Parathyroid adenoma (tissue), 2 donors: Measurements from ENCODE around the gene HYLS1.

Experiments used
- H2AFZ ChIP-seq: fragments of 300-600 bp; sonication (generic); one replicate; pipeline ENCODE4 v1.7.0; 2017; ENCODE audit warnings: antibody characterized with exemption, mild to moderate bottlenecking
- H3K27ac ChIP-seq: fragments of 300-600 bp; sonication (generic); one replicate; pipeline ENCODE4 v1.7.0; 2017
- H3K27me3 ChIP-seq: fragments of 300-600 bp; sonication (generic); one replicate; pipeline ENCODE4 v1.7.0; 2017; ENCODE audit warnings: low read length; ENCODE audit not compliant: control insufficient read depth, insufficient read depth
- H3K36me3 ChIP-seq: fragments of 300-600 bp; sonication (generic); one replicate; pipeline ENCODE4 v1.7.0; 2017; ENCODE audit warnings: low read length; ENCODE audit not compliant: control insufficient read depth, insufficient read depth
- H3K4me1 ChIP-seq: fragments of 300-600 bp; sonication (generic); one replicate; pipeline ENCODE4 v1.7.0; 2017; ENCODE audit warnings: control low read depth
- H3K4me2 ChIP-seq: fragments of 300-600 bp; sonication (generic); one replicate; pipeline ENCODE4 v1.7.0; 2017; ENCODE audit warnings: low read length
- H3K4me3 ChIP-seq: fragments of 300-600 bp; sonication (generic); one replicate; pipeline ENCODE4 v1.7.0; 2017; ENCODE audit warnings: low read depth, low read length
- H3K79me2 ChIP-seq: fragments of 300-600 bp; sonication (generic); one replicate; pipeline ENCODE4 v1.7.0; 2017; ENCODE audit warnings: control low read depth
- H3K9ac ChIP-seq: fragments of 300-600 bp; sonication (generic); one replicate; pipeline ENCODE4 v1.7.0; 2017; ENCODE audit warnings: mild to moderate bottlenecking
- H3K9me3 ChIP-seq: fragments of 300-600 bp; sonication (generic); one replicate; pipeline ENCODE4 v1.7.0; 2017; ENCODE audit warnings: low read length; ENCODE audit not compliant: control insufficient read depth
- CTCF ChIP-seq: fragments of 300-600 bp; sonication (generic); IDR thresholded peaks from one replicate; pipeline ENCODE4 v1.7.0; 2017; ENCODE audit warnings: antibody characterized with exemption, mild to moderate bottlenecking
- donor health status: primary hyperparathyroidism.

Gene HYLS1

DNA sequence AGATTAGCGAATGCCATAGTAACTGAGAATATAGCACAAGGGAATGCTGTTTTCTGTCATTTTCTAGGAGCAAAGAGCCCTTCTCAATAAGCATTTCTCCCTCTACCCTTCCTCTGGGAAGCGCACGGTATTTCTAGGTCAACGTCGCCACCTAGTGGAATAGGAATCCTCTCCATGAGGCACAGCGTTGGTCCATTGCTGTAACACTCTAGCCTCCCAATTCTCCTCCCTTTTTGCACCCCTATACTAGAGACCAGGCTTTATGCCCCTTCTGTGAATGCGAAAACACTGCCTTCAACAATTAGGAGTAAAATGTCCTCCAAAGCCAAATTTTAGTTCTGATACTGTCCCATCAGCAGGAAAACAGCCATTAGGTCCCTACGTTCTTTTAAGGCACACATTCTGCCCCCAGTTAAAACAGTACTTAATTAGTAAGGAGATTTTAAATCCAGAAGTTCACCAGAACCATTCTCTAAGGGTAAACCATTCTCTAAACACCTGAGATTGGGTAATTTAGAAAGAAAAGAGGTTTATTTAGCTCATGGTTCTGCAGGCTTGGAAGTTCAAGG is 12.8 kb upstream of the HYLS1 start:
- Histone ChIP-seq H2AFZ (no peak overlapping the region), H3K9me3 (no peaks in the 10 kb centered on the region), H3K36me3 (no peaks in the 10 kb centered on the region), H3K4me2 (no peak overlapping the region), H3K9ac (no peak overlapping the region), H3K4me3 (no peak overlapping the region), H3K27me3 (no peaks in the 10 kb centered on the region), H3K27ac (no peak overlapping the region), H3K79me2 (no peaks in the 10 kb centered on the region), H3K4me1 (no peaks in the 10 kb centered on the region)
- peak; percentile 49 for TF ChIP-seq CTCF

- Histone ChIP-seq H3K9me3 (no peaks in the 10 kb centered on the region), H3K4me2 (no peak overlapping the region), H3K4me1 (no peaks in the 10 kb centered on the region), H3K36me3 (no peaks in the 10 kb centered on the region), H3K27me3 (no peaks in the 10 kb centered on the region), H3K4me3 (no peak overlapping the region), H3K27ac (no peak overlapping the region), H3K9ac (no peak overlapping the region), H2AFZ (no peak overlapping the region), H3K79me2 (no peaks in the 10 kb centered on the region)
- TF ChIP-seq CTCF, result no peak
These were observed 6.2 kb upstream of the HYLS1 start for GRCh38 chr11:125881291-125881690.

DNA sequence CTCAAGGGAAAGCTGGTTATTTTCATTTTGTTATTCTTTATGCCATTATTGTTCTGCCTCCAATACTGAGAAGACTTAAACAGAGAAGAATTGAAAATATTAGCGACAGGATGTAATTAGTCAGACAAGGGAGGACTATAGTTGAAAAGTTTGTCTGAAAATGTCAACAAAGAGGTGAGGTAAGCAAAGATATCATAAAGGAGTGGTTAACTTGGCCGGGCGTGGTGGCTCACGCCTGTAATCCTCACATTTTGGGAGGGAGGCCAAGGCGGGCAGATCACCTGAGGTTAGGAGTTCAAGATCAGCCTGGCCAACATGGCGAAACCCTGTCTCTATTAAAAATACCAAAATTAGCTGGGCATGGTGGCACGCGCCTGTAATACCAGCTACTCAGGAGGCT is 4.1 kb upstream of the HYLS1 start:
- Histone ChIP-seq H3K4me2 (no peak overlapping the region), H3K36me3 (no peaks in the 10 kb centered on the region), H3K79me2 (no peaks in the 10 kb centered on the region), H3K27me3 (no peaks in the 10 kb centered on the region), H3K4me1 (no peaks in the 10 kb centered on the region), H3K9me3 (no peaks in the 10 kb centered on the region), H3K9ac (no peak overlapping the region), H3K27ac (no peak overlapping the region), H2AFZ (no peak overlapping the region), H3K4me3 (no peak overlapping the region)
- no peak for TF ChIP-seq CTCF

GRCh38 chr11:125886997-125887372 is 483 bp upstream of the HYLS1 start:
- no peak overlapping the region for H3K9ac ChIP-seq
- H3K36me3 ChIP-seq, result no peaks in the 10 kb centered on the region
- peak overlapping the region; percentile 74 for H3K4me2 ChIP-seq
- H3K27me3 ChIP-seq, result no peaks in the 10 kb centered on the region
- peak overlapping the region; percentile 72 for H3K4me3 ChIP-seq
- peak overlapping the region; percentile 15 for H3K27ac ChIP-seq
- no peaks in the 10 kb centered on the region for H3K79me2 ChIP-seq
- H3K9me3 ChIP-seq, result no peaks in the 10 kb centered on the region
- no peaks in the 10 kb centered on the region for H3K4me1 ChIP-seq
- peak overlapping the region; percentile 93 for H2AFZ ChIP-seq
- TF ChIP-seq CTCF, result no peak

- no peak for TF ChIP-seq CTCF
- Histone ChIP-seq H3K36me3 (no peaks in the 10 kb centered on the region), H3K9ac (no peak overlapping the region), H3K4me1 (no peaks in the 10 kb centered on the region), H2AFZ (no peak overlapping the region), H3K4me2 (no peak overlapping the region), H3K79me2 (no peaks in the 10 kb centered on the region), H3K27ac (no peak overlapping the region), H3K27me3 (no peaks in the 10 kb centered on the region), H3K9me3 (no peaks in the 10 kb centered on the region), H3K4me3 (no peak overlapping the region)
These were observed 3.1 kb downstream of the HYLS1 start for GRCh38 chr11:125890447-125891100.
